ENCODE data around the gene PRR23E.

- TF ChIP-seq GATA2 (IDR thresholded peaks at IDR 0.05; ENCODE audit: low read depth, low read length): no peak
- no peak for TF ChIP-seq GATA3 (IDR thresholded peaks at IDR 0.05; ENCODE audit: low read depth, low read length)
Measured at GRCh38 chr3:127204841-127205582, 12.1 kb downstream of the PRR23E start.

Data from SH-SY5Y (cell line).